Motor neuron (in vitro differentiated cells): ENCODE measurements around the gene BMAL1. TPM values are rescaled to one million over a fixed set of nuclear protein-coding genes. Genes with fewer than 3 reads are reported as not detected.
A peak's percentile ranks its signal among the peaks of the same experiment; 100 is the strongest.

ENCODE experiments used
- ATAC-seq, 8 experiments: fragments of 200-7000 bp; cut with Tn5 transposase; replicated peaks in 6 of 8; 2 replicates each; pipeline ENCODE4 v1.8.0; 2021; ENCODE audit warnings: mild to moderate bottlenecking in 8 of 8, moderate library complexity in 8 of 8
- H3K27ac ChIP-seq, 2 donors: fragments of 250-450 bp; sonication (Bioruptor Pico); 2 replicates each; pipeline ENCODE4 v1.9.0; 2021; ENCODE audit warnings: antibody characterized with exemption in 2 of 2, mild to moderate bottlenecking in 2 of 2, moderate library complexity in 1 of 2
- H3K4me1 ChIP-seq, 2 donors: fragments of 250-450 bp; sonication (Bioruptor Pico); replicated peaks in 1 of 2; 2 replicates each; pipeline ENCODE4 v1.6.1; 2021; ENCODE audit warnings: antibody characterized with exemption in 2 of 2, mild to moderate bottlenecking in 2 of 2, moderate library complexity in 1 of 2
- H3K4me3 ChIP-seq, 5 donors: fragments of 250-450 bp; sonication (Bioruptor Pico); 2 replicates each; pipeline ENCODE4 v1.9.0; 2021; ENCODE audit warnings: antibody characterized with exemption in 5 of 5, mild to moderate bottlenecking in 5 of 5, moderate library complexity in 4 of 5
- WGBS, 10 experiments: fragments of 450-650 bp; shearing (Covaris generic); methylation state at CpG; one replicate each; pipeline ENCODE4 v1.0.0; 2022; 5-methylcytosine and 5-hydroxymethylcytosine counted together
- in situ Hi-C, 9 experiments: fragments of 400-800 bp; cut with MboI; loops; one replicate each; pipeline ENCODE4 v1.15.0; 2021; ENCODE audit warnings: low sequenced_read_pairs in 9 of 9, low pct_unique_long_range_greater_than_20kb in 2 of 9; ENCODE audit not compliant: unreplicated experiment in 9 of 9
- total RNA-seq, 8 experiments: library from RNA; unstranded; fragments of 300-600 nt; gene quantifications; 2 replicates each; pipeline versions ENCODE4 v1.2.3 to v1.2.4, GENCODE V29; 2022

Gene BMAL1
- total RNA-seq, 8 experiments from 2014 or later: 2.0 to 23.3 (median 6.1) TPM

GRCh38 chr11:13287681-13288080, 10.1 kb downstream of the BMAL1 start:
- in situ Hi-C loops: no loop called here
- no peak overlapping the region for H3K27ac ChIP-seq
- WGBS, 10 experiments: 14 to 86% (median 30%) methylated on average over 1 of the region's 1 CpG; no CpG with 5 or more reads in 2 of the 10 experiments
- no peak for ATAC-seq
- H3K4me3 ChIP-seq: no peak overlapping the region
- H3K4me1 ChIP-seq: peaks cover 0 to 12% of the 10 kb centered on the region in 2 donors

- Histone ChIP-seq H3K27ac (no peak overlapping the region), H3K4me1 (peaks cover 0 to 12% of the 10 kb centered on the region in 2 donors), H3K4me3 (no peak overlapping the region)
- peak in 1 of 8 experiments; percentile 49 for ATAC-seq
- in situ Hi-C loops: no loop called here
- WGBS, 10 experiments: 68 to 100% (median 81%) methylated on average over 1 to 3 of the region's 3 CpGs; no CpG with 5 or more reads in 2 of the 10 experiments
Measured at GRCh38 chr11:13288375-13289029, 10.9 kb downstream of the BMAL1 start.

GRCh38 chr11:13289081-13289480, 11.5 kb downstream of the BMAL1 start:
- ATAC-seq: peak in 2 of 8 experiments; percentile 18 to 24
- in situ Hi-C loops: no loop called here
- peaks cover 0 to 12% of the 10 kb centered on the region in 2 donors for H3K4me1 ChIP-seq
- no peak overlapping the region for H3K27ac ChIP-seq
- 20 to 88% (median 86%) methylated on average over 1 of the region's 1 CpG; no CpG with 5 or more reads in 7 of the 10 experiments for WGBS, 10 experiments
- no peak overlapping the region for H3K4me3 ChIP-seq

GRCh38 chr11:13290221-13290980, 12.8 kb downstream of the BMAL1 start:
- 77 to 100% (median 90%) methylated on average over 1 to 4 of the region's 5 CpGs for WGBS, 10 experiments
- H3K4me3 ChIP-seq: no peak overlapping the region
- ATAC-seq: no peak
- in situ Hi-C loops: no loop called here
- peaks cover 0 to 12% of the 10 kb centered on the region in 2 donors for H3K4me1 ChIP-seq
- H3K27ac ChIP-seq: no peak overlapping the region

- Histone ChIP-seq H3K4me3 (no peak overlapping the region), H3K27ac (no peak overlapping the region), H3K4me1 (peaks cover 0 to 12% of the 10 kb centered on the region in 2 donors)
- 50 to 100% (median 76%) methylated on average over 1 to 3 of the region's 3 CpGs for WGBS, 10 experiments
- in situ Hi-C loops: no loop called here
- no peak for ATAC-seq
Measured at GRCh38 chr11:13291361-13291760, 13.8 kb downstream of the BMAL1 start.

GRCh38 chr11:13291800-13292199, 14.2 kb downstream of the BMAL1 start:
- in situ Hi-C loops: no loop called here
- Histone ChIP-seq H3K4me1 (peaks cover 0 to 12% of the 10 kb centered on the region in 2 donors), H3K27ac (peak overlapping the region in 1 of 2 donors; percentile 69), H3K4me3 (no peak overlapping the region)
- WGBS, 10 experiments: 23 to 75% (median 50%) methylated on average over 1 to 3 of the region's 3 CpGs
- peak in 3 of 8 experiments; percentile 44 to 73 (median 71) for ATAC-seq

GRCh38 chr11:13292970-13293369, 15.4 kb downstream of the BMAL1 start:
- ATAC-seq: no peak
- in situ Hi-C loops: no loop called here
- Histone ChIP-seq H3K4me1 (peaks cover 0 to 12% of the 10 kb centered on the region in 2 donors), H3K4me3 (no peak overlapping the region), H3K27ac (no peak overlapping the region)
- WGBS, 10 experiments: 79 to 100% (median 93%) methylated on average over 2 of the region's 2 CpGs; no CpG with 5 or more reads in 5 of the 10 experiments

- no peak for ATAC-seq
- peaks cover 0 to 12% of the 10 kb centered on the region in 2 donors for H3K4me1 ChIP-seq
- in situ Hi-C loops: no loop called here
- WGBS, 10 experiments: 18 to 74% (median 58%) methylated on average over 2 to 4 of the region's 4 CpGs
- no peak overlapping the region for H3K27ac ChIP-seq
- H3K4me3 ChIP-seq: no peak overlapping the region
Measured at GRCh38 chr11:13294178-13294577, 16.6 kb downstream of the BMAL1 start.

- WGBS, 10 experiments: 71 to 100% (median 96%) methylated on average over 1 to 5 of the region's 9 CpGs; no CpG with 5 or more reads in 2 of the 10 experiments
- H3K27ac ChIP-seq: no peak overlapping the region
- ATAC-seq: no peak
- peaks cover 0 to 12% of the 10 kb centered on the region in 2 donors for H3K4me1 ChIP-seq
- in situ Hi-C loops: no loop called here
- H3K4me3 ChIP-seq: no peak overlapping the region
Measured at GRCh38 chr11:13294771-13295579, 17.4 kb downstream of the BMAL1 start.

- in situ Hi-C loops: no loop called here
- H3K4me1 ChIP-seq: no peaks in the 10 kb centered on the region
- H3K27ac ChIP-seq: no peak overlapping the region
- H3K4me3 ChIP-seq: no peak overlapping the region
- no peak for ATAC-seq
- WGBS, 10 experiments: 62 to 88% (median 77%) methylated on average over 2 to 5 of the region's 5 CpGs; no CpG with 5 or more reads in 4 of the 10 experiments
Measured at GRCh38 chr11:13297308-13297916, 19.8 kb downstream of the BMAL1 start.

- 63 to 100% (median 78%) methylated on average over 1 to 4 of the region's 5 CpGs; no CpG with 5 or more reads in 2 of the 10 experiments for WGBS, 10 experiments
- in situ Hi-C loops: no loop called here
Measured at GRCh38 chr11:13297917-13298356, 20.3 kb downstream of the BMAL1 start.

GRCh38 chr11:13298765-13299164, 21.2 kb downstream of the BMAL1 start:
- in situ Hi-C loops: no loop called here
- H3K27ac ChIP-seq: no peak overlapping the region
- WGBS, 10 experiments: 20 to 100% (median 87%) methylated on average over 1 to 3 of the region's 4 CpGs; no CpG with 5 or more reads in 3 of the 10 experiments
- ATAC-seq: no peak
- no peaks in the 10 kb centered on the region for H3K4me1 ChIP-seq
- H3K4me3 ChIP-seq: no peak overlapping the region

More at GRCh38 chr11:13297917-13298356, 20.3 kb downstream of the BMAL1 start:
- Histone ChIP-seq H3K4me1 (no peaks in the 10 kb centered on the region), H3K4me3 (no peak overlapping the region), H3K27ac (no peak overlapping the region)
- ATAC-seq: no peak
